ENCODE data around the gene CACNG5.

Gene CACNG5

DNA sequence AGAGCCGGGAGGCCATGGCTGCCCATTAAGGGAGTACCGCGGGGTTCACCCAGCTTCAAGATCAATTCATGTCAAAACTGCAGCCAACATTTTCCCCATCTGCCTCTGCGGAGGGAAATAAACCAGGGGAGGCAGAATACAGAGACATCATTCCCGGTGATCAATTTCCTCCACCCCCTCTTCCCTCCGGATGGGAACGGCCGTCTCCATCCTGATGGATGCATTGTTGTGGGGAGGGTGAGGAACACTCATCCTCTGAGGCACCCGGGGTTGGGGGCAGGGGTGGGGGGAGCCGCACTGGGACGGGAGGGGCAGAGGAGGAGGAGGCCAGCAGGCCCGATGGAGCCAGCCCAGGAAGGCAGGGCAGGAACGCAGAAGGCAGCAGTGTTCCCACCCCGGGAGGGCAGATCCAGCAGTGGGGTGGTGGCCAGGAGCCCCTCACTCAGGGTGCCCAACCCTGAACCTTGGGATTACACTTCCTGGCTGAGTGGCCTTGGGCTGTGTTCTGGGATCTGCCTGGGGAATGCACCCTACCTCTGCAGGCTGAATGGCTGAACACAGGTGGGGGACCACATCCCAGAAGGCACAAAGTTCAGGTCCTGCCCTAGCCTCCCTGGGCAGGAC, 14.2 kb downstream of the CACNG5 start:
- TF ChIP-seq ZNF274 (IDR thresholded peaks at IDR 0.05; ENCODE audit: low read depth, low read length): no peak
- H3K4me3 ChIP-seq (ENCODE audit: low read length): no peak overlapping the region

DNA sequence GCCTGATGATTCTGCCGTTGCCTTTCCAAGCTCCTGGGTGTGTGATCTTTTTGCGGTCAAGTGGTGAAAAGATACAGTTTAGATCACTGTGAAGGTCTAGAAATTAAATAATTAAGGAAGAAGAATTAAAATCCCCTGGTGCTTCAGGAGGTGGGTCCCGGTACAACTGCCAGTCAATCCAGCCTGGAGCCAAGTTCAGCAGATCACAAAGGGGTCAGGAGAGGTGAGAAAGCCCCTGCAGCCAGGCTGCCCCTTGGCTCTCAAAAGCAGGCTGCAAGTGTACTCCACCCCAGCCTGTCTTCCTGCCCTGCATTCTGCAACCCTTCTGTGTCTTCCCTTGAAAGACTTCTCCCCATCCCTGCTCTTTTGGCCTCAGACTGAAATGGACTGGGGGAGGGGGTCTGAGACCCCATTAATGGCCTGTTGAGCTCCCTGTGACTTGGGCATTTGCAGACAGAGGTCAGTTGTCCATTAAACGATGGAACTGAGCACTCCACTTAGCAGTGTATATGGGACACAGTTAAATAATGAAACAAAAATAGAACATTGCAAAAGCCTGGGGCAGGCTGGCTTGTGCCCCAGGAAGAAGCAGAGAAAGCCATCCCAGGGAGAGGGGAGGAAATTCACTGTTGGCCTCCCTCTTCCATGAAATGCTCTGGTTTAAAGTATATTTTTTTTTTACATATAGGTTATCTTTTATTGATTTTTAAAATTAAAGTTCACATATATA, 15.1 kb downstream of the CACNG5 start:
- TF ChIP-seq ZNF274 (IDR thresholded peaks at IDR 0.05; ENCODE audit: low read depth, low read length): no peak
- no peak overlapping the region for H3K4me3 ChIP-seq (ENCODE audit: low read length)

DNA sequence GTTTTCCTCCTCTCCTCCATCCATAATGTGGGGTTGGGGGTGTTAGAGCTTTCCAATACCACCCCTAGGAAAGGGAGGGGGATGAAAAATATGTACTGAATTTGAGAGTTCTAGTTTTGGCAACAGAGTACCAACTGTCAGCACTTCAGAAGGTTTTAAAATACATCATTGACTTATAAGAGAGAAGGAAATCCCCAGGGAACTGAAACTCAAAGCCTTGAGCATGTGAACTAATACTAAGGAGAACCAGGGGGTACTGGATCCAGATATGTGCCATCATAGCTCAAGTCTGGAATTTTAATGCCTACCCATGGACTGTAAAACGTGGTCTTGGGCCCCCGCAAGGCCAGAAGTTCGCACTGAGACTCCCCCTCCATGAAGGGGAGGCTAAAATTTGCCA, 15.8 kb downstream of the CACNG5 start:
- no peak overlapping the region for H3K4me3 ChIP-seq (ENCODE audit: low read length)
- TF ChIP-seq ZNF274 (IDR thresholded peaks at IDR 0.05; ENCODE audit: low read depth, low read length): no peak

DNA sequence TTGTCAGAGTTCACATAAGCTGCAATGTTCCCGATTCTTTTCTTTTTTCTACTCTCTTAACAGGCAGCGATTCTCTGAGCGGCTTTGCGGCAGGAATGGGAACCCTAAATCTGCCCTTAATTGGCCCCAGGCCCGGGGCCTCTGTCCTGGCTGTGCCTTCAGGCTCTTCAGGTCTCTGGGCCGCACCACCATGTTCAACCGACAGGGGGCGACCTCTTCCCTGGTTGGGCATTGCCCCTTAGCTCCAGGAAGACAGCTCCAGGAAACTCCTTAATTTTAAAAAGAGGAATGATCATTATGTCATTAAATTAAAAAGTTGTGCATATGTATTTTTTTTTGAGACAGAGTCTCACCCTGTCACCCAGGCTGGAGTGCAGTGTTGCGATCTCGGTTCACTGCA, 20.3 kb downstream of the CACNG5 start:
- no peak for TF ChIP-seq ZNF274 (IDR thresholded peaks at IDR 0.05; ENCODE audit: low read depth, low read length)
- no peak overlapping the region for H3K4me3 ChIP-seq (ENCODE audit: low read length)

DNA sequence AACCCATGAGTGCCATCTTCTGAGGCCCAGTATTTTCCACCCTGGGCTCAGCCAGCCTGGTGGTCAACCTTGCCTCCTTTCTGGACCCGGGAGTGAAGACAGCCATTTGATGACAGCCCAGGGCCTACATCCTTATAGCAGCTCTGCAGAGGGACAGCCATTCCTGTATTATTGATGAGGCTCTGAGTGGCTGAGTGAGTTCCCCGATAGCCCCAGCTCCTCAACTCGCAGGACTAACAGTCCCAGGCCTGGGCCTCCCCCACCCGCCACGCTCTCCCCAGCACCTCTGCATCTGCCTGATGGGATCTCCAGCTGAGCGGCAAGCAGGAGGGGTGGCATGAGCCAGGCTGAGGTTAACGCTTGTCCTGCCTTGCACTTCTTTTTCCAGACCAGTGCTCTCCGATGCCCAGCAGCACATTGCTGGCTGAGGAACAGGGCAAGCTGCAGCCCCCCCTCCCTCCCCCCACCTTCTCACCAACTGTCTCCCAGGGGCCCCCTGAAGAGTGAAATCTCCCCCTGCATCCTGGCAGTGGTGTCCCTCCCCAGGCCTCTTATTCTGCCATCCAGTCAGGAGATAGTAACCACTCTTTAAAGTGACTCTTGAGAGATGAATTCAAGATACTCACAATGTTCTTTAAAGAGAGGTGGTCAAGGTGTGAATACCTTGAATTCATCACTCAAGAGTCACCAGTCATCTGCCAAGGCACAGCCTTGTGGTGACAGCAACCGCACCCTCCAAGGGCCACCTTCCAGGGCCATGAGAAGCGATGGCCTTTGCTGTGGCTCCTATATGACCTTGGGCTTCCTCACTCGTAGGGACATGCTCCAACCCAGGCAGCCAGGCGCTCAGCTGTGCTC, 23.5 kb downstream of the CACNG5 start:
- no peak for TF ChIP-seq ZNF274 (IDR thresholded peaks at IDR 0.05; ENCODE audit: low read depth, low read length)
- H3K4me3 ChIP-seq (ENCODE audit: low read length): no peak overlapping the region

GRCh38 chr17:66859353-66859752, 24.4 kb downstream of the CACNG5 start:
- H3K4me3 ChIP-seq (ENCODE audit: low read length): no peak overlapping the region
- no peak for TF ChIP-seq ZNF274 (IDR thresholded peaks at IDR 0.05; ENCODE audit: low read depth, low read length)

DNA sequence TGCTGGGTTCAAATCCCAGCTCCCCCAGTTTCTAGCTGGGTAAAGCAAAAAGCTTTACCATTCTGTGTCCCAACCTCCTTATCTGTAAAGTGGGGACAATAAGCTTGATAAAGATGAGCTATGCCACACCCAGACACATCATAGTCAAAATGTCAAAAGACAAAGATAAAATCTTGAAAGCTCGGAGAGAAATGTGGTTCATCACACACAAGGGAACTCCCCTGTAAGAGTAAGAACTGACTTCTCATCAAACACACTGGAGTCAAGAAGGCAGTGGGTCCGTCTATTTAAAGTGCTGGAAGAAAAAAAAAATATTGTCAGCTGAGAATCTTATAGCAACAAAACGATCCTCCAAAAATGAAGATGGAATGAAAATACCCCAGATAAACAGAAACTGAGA, 25.3 kb downstream of the CACNG5 start:
- H3K4me3 ChIP-seq (ENCODE audit: low read length): no peak overlapping the region
- TF ChIP-seq ZNF274 (IDR thresholded peaks at IDR 0.05; ENCODE audit: low read depth, low read length): no peak

DNA sequence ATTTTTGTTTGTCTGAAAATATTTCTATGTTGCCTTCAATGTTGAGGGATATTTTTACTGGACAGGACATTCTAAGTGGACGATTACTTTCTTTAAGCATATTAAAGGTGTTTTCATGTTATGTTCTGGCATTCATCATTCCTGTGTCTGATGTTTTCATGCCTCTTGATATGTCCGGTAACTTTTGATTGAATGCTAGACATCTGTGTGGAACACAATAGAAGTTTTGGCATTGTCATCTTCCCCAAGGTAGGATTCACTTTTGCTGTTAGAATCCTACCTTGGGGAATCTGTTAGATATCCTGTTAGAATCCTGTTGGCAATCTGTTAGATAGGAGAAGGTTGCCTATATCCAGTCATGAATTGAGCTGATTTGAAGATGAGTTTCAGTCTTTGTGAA, 28.9 kb downstream of the CACNG5 start:
- no peak overlapping the region for H3K4me3 ChIP-seq (ENCODE audit: low read length)
- TF ChIP-seq ZNF274 (IDR thresholded peaks at IDR 0.05; ENCODE audit: low read depth, low read length): no peak

DNA sequence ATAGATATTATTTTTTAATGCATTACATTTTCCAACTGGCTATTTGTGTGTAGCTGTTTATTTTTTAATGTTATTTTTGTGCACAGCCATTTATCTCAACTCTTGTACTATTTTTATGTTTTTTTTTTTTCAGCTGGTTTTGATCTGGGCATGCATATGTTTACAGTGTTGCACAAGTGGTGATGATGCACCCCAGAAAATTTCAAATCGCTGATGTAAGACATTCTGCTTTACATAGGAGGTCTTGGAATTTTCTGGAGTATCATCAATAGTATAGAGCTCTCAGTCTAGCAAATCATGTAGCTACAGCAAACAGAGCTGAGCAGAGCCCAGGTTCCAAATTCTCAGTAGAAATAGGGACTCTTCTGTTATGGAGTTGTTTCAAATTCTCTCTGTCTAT, 30.2 kb downstream of the CACNG5 start:
- no peak for TF ChIP-seq ZNF274 (IDR thresholded peaks at IDR 0.05; ENCODE audit: low read depth, low read length)
- no peak overlapping the region for H3K4me3 ChIP-seq (ENCODE audit: low read length)

GRCh38 chr17:66873962-66874361, 39.0 kb downstream of the CACNG5 start:
- no peak for TF ChIP-seq ZNF274 (IDR thresholded peaks at IDR 0.05; ENCODE audit: low read depth, low read length)
- no peak overlapping the region for H3K4me3 ChIP-seq (ENCODE audit: low read length)

DNA sequence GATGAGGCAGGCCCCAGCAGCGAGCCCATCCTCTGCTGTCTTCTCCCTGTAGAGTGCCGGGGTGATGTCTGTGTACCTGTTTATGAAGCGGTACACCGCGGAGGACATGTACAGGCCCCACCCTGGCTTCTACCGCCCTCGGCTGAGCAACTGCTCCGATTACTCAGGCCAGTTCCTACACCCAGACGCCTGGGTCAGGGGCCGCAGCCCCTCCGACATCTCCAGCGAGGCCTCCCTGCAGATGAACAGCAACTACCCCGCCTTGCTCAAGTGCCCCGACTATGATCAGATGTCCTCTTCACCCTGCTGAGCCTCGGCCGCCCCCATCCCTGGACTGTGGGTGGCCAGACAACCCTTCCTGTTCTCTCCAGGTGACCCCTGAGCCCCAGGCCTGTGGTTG, 50.0 kb downstream of the CACNG5 start:
- no peak overlapping the region for H3K4me3 ChIP-seq (ENCODE audit: low read length)
- no peak for TF ChIP-seq ZNF274 (IDR thresholded peaks at IDR 0.05; ENCODE audit: low read depth, low read length)

DNA sequence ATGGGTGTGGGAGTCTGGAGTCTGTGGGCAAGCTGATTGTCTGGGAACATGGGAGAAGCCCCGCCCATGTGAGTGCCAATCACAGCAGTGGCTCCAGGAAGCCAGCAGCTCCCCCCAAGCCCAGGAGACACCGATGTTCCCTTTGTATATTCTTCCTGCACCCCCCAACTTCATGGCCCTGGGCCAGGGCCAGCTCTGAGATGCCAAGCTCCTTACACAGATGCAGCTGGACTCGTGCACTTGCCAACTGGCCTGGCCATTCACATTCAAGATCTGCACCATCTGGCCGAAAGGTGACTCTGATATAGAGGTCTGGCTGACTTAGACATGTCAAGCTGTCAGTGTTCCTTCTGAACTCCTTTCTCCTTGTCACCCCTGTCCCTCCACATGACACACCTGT, 50.5 kb downstream of the CACNG5 start:
- no peak for TF ChIP-seq ZNF274 (IDR thresholded peaks at IDR 0.05; ENCODE audit: low read depth, low read length)
- no peak overlapping the region for H3K4me3 ChIP-seq (ENCODE audit: low read length)

GRCh38 chr17:66889480-66890230, 54.7 kb downstream of the CACNG5 start:
- no peak for TF ChIP-seq ZNF274 (IDR thresholded peaks at IDR 0.05; ENCODE audit: low read depth, low read length)
- no peak overlapping the region for H3K4me3 ChIP-seq (ENCODE audit: low read length)

GRCh38 chr17:66892246-66892645, 57.3 kb downstream of the CACNG5 start:
- TF ChIP-seq ZNF274 (IDR thresholded peaks at IDR 0.05; ENCODE audit: low read depth, low read length): no peak
- H3K4me3 ChIP-seq (ENCODE audit: low read length): no peak overlapping the region

Measured in GM08714 (cell line).